Measurements from ENCODE around the gene LIPC.

The LIPC gene

GRCh38 chr15:58438111-58438510 is 6.3 kb downstream of the LIPC start:
- DNase-seq: no peak

GRCh38 chr15:58438956-58439355 is 7.2 kb downstream of the LIPC start:
- peak; percentile 42 for DNase-seq

DNA sequence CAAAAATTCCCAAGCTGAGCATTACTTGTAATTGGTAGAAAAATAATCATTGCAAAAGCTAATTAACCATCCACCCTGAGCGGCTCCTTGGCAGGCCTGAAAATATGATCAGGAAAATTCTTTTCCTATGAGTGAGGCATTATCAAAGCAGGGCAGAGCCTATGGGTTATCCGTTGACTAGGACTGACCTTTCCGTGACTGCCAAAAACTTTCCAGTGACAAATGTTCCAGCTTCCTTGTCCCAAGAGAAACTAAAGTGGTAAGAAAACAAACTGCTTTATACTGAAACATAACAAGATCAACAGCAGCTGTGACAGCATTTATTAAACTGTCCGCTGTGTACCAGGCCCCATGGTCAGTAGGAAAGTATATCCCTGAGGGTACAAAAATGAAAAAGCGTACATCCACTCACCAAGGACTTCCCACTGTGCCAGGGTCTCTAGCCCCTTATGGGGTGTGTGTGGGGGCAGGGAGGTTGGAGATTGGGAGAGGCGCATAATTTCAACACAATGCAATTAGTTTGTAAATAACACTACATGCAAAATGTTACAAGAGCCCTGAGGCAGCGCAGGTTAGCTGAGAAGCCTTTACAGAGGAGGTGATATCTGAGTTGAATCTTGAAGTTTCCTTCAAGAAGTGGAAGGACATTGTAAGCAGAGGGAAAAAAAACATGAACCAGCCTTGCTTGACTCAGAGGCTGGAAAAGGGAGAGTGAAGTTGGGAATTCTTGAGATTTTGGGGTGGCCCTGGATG is 8.5 kb downstream of the LIPC start:
- no peak for DNase-seq

GRCh38 chr15:58440922-58441321 is 9.1 kb downstream of the LIPC start:
- DNase-seq: no peak

GRCh38 chr15:58441376-58442070 is 9.7 kb downstream of the LIPC start:
- no peak for DNase-seq

GRCh38 chr15:58442122-58442521 is 10.3 kb downstream of the LIPC start:
- no peak for DNase-seq

- no peak for DNase-seq
Measured at GRCh38 chr15:58443308-58443707, 11.5 kb downstream of the LIPC start.

DNA sequence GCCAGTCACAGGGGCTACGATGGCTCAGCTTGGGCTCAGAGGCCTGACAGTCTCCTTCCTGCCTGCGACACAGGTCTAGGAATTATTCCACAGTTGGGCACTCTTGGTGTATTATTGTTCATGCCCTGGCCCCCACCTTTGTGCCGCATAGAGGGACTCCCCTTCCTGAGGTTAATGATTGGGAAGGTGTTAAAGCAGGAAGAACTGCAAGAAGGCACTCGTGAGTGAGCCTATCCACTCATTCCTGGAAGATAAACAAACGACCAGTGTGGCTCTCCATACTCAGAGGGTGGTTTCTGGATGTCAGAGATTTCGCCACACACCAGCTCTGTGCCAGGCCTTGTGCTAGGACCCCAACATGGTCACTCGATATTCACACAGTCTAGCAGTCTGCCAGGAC is 12.3 kb downstream of the LIPC start:
- no peak for DNase-seq

GRCh38 chr15:58444658-58445332 is 13.0 kb downstream of the LIPC start:
- no peak for DNase-seq

- no peak for DNase-seq
Measured at GRCh38 chr15:58445865-58446264, 14.1 kb downstream of the LIPC start.

DNA sequence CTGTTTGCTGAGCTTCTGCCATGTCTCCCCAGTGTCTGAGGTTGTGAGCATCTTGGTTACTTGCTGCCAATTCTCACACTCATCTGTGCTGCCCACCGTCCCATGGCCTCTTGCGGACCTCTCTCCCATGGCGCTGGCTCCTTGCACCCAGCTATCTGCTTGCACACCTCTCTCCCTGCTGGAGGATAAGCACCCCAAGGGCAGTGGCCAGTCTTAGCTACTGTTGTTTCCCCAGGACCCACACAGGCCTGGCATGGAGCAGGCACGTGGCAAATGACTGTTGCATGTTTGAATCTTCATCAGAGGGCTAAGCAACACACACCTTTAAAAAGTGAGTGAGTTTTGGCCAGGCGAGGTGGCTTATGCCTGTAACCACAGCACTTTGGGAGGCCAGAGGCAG is 14.7 kb downstream of the LIPC start:
- no peak for DNase-seq

DNA sequence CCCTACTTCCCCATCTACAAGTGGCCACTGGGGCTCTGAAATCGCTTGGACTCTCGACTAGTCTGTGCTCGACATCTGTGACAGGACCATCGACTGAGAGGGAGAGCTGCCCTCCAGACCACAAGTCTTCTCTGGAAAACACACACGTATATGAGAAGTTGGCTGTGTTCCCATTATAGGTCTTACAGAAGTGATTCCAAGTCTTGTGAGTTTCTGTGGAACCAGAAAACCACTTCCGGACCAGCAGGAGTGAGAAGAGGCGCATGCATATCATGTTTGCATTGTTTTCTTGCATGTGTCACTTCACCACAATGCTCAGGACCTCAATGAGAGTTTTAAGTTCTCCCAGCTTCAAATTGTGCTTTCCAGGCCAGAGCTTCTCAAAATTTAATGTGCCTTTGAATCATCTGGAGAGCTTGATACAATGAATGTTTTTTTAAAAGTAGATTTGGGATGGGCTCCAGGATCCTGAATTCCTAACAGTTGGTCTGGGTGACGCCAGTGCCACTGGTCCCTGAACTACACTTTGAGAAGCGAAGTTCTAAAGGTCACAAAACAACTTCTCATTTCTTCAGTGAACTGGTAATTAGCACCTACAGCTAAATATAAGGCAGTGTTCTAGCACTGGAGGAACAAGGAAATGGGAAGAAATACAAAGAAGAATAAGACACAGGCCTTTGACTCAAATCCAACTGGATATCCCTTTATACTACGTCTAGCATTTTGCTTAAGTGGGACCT is 15.7 kb downstream of the LIPC start:
- DNase-seq: no peak

GRCh38 chr15:58448331-58448730 is 16.5 kb downstream of the LIPC start:
- DNase-seq: no peak

- no peak for DNase-seq
Measured at GRCh38 chr15:58448906-58449305, 17.1 kb downstream of the LIPC start.

DNA sequence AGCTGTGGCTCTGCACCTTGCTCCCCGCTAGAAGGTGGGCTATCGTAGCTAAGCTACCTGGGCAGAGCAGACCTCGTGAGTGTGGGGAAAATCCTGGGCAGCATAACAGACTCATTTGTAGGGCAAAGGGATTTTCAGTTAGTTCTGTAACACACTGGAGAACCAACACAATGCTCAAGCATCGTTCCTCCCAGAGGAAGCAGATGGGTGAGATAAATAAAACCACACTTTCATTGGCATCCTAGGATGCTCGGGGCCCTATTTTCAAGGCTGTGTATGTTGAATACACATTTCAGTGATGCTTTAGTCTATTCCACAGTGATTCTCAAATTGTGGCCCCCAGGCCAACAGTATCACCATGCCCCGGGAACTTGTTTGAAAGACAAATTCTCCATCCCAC is 20.0 kb downstream of the LIPC start:
- DNase-seq: no peak

DNA sequence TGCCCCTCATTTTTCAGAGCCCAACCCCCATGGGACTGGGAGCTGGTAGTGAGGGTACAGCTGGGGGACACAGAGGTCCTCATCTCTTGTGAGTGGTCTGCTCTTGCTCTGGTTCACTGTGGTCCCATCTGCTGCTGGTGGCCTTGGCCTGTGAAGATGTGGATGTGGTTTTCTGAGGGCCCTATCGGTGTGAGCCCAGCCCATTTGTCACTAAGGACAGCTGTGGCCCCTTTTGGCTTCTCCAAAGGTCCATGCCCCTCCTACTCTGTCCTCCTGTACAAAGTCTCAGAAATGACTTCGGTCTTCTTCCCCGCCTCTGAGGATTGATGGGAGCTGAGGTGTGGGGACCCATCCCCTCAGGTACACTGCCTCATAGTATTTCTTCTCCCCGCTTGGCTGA is 21.0 kb downstream of the LIPC start:
- no peak for DNase-seq

GRCh38 chr15:58453931-58454793 is 22.4 kb downstream of the LIPC start:
- DNase-seq: peak; percentile 28

- no peak for DNase-seq
Measured at GRCh38 chr15:58454950-58455401, 23.2 kb downstream of the LIPC start.

DNA sequence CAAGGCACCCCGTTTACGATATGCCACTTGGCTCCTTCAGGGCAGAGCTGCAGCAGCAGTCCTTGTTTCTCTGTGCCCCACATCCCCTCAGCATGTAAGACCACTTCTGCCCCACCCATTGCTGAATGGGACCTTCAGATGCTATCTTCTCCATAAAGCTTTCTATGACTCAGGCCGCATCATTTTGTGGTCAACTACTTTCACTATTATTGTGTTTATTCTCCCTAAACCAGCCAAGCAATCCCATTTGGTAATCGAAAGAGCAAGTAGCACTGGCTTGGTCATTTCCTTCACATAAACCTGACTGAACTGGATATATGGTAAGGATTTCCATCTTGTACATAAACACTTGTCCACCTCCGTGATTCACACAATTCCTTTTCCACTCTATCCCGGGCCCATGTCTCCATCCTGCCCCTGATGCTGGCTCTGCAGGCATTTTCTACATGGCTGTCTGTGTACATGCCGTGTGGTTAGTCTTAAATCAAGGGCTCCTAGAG is 25.7 kb downstream of the LIPC start:
- peak; percentile 82 for DNase-seq

DNA sequence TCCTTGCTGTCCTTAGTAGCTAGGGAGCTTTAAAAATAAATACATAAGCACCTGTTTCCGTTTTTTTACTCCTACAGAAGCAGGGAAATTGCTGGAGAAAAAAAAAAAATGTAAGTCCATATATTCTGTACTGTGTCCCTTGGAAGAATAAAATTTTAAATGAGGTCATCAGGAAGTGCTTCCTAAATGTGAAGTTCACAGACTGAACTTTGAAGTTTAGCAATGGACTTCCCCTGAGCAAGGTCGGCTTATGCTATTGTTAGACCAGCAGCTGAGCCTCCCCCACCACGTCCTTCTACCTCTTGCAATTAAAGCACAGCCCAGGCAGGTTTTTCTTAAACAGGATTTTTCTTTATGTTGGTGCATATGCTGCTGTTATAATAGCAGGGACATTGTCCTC is 26.3 kb downstream of the LIPC start:
- no peak for DNase-seq

- no peak for DNase-seq
Measured at GRCh38 chr15:58459045-58459444, 27.3 kb downstream of the LIPC start.

- DNase-seq: no peak
Measured at GRCh38 chr15:58459560-58459959, 27.8 kb downstream of the LIPC start.

Measured in activated CD4-positive, alpha-beta T cell treated with anti-CD3 and anti-CD28 coated beads, Interleukin-2, amount 50 U/mL, for 16 hours (primary cell).